HuH-7.5 (cell line): ENCODE data around the gene ANKRD11.
"Not testable (repeated sequence)": the region's sequence is repeated elsewhere in the genome, so short reads cannot be mapped to it uniquely, and the experiment has no call there.

Experiments
- DNase-seq: peaks from one replicate; pipeline ENCODE4 v3.0.0; 2011; ENCODE audit warnings: low spot score

ANKRD11 gene

DNA sequence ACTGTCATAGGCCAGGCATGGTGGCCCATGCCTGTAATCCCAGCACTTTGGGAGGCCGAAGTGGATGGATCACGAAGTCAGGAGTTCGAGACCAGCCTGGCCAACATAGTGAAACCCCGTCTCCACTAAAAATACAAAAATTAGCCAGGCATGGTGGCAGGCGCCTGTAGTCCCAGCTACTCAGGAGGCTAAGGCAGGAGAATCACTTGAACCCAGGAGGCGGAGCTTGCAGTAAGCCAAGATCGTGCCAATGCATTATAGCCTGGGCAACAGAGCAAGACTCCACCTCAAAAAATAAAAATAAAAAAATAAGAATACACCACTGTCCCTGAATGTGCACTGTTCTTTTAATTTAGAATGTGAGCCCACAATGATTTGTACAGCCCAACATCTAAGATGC is 61.8 kb downstream of the ANKRD11 start:
- DNase-seq = not testable (repeated sequence)

DNA sequence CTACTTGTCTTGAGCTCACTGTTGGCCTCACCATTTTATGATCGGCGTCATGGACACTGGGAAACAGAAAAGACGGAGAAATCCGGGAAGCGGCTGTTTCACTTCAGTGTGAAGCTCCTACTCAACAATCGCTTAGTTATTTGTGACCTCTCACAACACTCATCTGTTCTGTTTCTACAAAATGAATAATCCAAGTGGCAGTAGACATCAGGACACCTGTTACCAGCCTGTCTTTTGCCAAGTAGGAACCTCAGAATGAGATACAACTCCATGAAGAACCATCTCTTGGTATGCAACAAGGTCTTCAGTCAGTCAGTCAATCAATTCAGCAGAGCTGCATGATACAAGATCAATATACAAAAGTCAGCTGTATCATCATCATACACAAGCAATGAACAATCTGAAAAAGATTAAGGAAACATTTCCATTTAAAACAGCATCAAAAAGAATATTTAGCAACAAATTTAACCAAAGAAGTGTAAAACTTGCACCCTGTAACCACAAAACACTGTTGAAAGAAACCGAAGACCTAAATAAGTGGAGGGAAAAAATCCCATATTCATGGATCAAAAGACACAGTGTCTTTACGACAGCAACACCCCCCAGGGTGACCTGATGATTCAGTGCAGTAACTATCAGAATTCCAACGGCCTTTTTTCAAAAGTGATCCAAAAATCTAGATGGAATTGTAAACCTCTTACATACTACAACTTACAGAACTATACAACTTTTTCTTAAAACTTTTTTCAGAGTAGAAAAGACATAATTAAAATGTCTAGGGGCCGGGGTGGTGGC is 63.4 kb downstream of the ANKRD11 start:
- DNase-seq = no peak

DNA sequence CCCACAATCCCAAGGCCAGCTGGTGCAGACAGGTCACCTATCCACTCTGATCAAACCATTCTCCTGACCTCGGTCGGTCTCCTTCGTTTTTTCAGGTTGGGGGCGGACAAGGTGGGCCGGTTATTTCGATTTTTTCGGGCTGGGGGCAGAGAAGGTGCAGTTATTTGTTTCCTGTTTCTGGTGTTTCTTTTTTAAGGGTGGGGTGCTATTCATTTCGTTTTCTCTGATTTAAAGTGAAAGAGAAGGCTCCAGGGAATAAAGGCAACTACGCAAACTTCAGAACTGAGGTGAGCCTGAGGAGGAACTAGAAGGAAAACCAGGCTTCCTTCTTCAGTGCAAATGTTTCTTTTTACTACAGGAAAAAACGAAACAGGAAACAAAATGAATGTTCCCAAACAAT is 64.8 kb downstream of the ANKRD11 start:
- DNase-seq = no peak

DNA sequence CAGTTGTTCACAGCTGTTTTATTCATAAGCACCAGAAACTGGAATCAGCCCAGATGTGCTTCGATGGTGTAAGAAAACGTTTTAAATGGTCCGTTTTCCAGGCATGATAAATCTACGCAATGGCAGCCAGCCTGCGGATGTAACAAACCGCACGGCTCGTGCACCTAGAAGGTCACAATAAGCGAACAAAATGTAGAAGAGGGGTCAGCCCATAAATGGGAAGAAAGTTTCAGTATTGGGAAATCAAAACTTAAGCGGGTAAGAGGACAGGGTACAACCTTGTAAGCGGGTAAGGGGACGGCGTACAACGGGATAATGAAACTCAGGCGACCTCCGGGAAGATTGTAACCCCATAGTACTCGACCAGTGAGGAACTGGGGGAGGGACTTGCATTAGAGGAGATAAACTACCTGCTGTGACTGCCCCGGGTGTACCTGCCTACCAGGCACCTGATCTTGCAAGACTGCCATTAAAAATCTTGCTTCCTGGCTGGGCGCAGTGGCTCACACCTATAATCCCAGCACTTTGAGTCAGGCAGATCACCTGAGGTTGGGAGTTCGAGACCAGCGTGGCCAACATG is 66.6 kb downstream of the ANKRD11 start:
- DNase-seq = no peak

DNA sequence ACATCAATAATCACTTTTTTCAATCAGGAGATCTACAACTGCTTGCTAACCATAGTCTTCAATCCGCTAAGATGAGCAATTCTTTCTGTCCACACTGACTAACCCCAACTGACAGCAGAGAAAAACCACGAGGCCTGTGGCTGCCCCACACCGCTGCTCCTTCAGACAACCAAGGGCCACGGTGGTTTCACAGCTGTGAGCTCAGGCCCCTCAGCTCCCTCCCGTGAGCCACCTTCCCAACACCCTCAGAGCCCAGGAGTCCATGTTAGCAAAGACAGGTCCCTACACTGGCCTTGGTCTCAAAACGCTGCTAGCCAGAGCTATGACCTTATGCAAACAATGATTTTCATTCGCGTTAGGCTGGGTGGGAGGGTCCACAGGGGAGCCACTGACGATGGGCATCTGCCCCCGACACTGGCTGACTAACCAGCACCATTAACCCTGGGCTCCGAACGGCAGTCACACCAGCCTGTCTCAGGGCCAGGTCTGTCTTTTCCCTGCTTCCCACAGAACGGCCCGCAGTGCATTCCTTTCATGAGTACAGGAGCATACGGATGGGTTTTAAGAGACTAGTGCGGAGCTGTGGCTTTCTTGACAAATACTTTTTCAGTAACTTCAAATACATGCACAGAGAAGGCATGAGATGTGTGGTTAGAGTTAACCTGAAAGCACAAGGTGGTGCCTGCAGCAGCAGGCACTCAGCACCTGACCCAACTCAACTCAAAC is 67.3 kb downstream of the ANKRD11 start:
- DNase-seq = no peak

DNA sequence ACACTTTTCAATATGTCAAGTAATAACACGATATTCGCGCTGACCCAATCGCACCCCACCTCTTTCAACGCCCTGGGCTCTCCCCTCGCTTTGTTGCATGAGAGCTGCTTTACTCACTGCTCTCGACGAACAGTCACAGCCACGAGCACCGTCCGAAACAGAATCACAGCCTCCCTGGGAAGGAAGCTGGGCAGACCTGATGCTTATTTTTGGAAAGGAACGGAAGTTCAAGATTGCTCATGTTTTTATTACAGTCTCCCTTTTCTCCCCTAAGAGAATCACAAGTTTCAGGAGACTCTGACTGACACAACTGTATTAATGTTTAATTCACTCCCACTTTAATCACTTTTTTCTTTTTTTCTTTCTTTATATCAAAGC is 67.8 kb downstream of the ANKRD11 start:
- no peak for DNase-seq

DNA sequence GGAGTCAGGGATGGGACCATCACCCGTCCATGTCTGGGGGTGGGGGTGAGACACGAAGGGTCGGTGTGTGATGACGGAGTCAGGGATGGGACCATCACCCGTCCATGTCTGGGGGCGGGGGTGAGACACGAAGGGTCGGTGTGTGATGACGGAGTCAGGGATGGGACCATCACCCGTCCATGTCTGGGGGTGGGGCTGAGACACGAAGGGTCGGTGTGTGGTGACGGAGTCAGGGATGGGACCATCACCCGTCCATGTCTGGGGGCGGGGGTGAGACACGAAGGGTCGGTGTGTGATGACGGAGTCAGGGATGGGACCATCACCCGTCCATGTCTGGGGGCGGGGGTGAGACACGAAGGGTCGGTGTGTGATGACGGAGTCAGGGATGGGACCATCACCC is 69.1 kb downstream of the ANKRD11 start:
- DNase-seq = not testable (repeated sequence)

DNA sequence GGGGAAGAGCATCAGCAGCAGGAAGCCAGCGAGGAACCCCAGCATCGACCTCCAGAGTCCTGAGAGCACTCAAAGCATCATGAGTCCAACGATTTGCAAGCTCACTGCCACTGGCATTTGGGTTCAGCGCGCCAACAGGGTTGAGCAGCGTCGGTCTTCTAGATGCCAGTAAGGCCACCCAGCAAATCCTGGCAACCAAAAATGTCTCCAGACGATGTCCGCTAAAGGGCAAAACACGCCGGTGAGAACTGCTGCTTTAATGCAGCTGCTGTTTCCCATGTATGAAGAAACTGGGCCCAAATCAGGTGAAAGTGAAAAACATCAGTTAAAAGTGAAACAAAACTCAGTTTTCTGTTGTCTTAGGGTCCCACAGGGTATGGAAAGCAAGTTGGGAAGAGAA is 70.2 kb downstream of the ANKRD11 start:
- DNase-seq = no peak

DNA sequence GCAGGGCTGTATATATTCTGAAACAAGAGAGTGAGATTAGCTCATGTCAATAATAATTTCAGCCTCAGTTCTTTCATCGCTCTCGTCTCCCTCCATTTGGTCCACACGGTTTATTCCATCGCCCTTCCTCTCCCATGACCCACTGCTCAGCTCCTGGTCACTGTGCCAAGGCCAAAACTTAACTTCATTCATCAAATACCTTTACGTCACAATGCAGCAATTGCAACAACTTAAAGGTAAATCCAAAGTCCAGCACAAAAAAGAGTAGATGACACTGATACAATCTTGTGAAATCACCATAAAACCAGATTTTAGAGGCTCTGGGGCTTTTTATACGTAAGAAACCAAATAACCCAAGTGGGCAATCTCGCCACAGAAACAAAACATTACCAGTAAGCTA is 72.0 kb downstream of the ANKRD11 start:
- no peak for DNase-seq

DNA sequence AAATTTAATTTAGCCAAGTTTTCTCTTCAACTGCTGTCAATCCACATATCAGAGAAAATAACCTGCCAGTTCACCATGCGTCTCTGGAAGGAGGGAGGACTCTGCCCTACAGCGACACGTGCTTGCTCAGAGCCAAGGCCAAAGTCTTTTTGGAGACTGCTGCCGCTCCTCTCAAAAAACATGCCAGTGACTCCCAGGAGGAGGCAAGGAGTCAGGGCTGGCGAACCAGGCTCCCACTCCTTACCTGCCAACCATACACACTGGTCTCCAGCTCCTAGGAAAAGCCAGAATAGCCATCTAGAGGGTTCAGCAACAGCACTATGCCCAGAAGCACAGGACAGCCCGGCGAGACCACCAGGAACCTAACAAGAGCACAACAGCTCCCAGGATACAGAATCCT is 73.0 kb downstream of the ANKRD11 start:
- no peak for DNase-seq

DNA sequence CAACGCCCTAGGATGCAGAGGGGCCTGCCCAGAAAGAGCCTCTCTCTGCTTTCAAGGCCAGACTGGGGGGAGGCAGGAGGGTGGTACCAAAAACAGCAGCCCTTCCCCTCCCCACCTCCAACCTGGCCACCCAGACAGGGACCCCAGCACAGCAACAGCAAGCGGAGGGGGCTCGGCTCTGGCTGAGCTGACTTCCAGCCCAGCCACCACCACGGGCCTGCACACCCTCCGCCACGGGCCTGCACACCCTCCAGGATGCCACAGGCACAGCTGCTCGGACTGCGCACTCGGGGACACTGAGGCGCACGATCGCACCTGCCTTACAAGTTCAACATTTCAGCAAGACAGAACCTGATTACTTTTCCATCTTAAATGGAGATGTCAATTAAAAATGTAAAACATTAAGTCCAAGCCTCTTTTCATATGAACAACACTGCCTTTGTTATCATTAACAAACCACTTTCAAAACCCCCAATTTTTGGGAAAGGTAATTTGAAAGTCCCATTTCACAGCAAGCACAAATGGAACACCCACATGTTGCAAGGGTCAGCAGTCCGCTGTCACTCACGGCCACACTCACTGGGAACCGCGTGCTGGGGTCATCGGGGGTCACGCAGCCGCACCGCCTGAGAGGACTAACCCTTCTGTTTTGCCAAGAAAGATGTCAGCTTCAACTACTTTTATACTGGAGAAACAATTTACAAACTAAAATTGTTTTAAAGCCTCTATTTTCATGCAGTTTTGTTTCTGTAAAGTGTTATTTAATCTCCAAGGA is 76.4 kb downstream of the ANKRD11 start:
- DNase-seq = no peak

DNA sequence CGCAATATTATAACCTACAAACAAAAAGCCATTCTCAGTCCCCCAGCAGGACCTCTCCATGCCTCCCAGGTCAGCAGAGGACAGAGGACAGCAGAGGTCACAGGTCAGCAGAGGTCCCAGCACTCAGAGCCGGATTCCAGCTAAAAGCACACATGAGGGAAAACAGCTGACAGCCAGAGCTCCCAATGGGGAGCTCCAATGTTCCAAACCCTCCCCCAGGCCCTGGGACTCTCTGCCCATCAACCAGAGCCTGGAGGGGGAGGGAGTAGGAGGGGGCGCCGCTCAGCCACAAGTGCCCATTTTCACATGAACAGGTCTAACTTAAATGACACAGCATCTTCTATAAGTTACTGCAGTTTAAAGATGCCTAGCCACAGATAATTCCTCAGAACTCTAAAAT is 77.5 kb downstream of the ANKRD11 start:
- peak; percentile 90 for DNase-seq

DNA sequence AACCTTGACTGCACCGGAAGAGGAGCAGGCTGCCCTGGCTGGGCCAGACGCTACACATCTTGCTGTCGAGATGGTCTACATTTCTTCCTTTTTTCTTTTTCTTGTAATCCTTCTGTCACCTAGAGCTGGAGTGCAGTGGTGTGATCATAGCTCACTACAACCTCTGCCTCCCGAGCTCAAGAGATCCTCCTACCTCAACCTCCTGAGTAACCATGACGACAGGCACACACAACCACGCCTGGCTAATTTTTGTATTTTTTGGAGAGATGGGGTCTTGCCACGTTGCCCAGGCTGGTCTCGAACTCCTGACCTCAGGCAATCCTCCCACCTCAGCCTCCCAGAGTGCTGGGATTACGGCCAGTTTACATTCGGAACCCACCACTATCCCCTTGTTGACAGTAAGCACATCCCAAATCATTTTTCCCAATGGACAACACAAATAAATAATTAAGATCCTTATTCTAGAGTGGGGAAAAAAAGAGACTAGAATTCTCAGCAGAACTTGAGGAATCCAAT is 79.0 kb downstream of the ANKRD11 start:
- DNase-seq = no peak

DNA sequence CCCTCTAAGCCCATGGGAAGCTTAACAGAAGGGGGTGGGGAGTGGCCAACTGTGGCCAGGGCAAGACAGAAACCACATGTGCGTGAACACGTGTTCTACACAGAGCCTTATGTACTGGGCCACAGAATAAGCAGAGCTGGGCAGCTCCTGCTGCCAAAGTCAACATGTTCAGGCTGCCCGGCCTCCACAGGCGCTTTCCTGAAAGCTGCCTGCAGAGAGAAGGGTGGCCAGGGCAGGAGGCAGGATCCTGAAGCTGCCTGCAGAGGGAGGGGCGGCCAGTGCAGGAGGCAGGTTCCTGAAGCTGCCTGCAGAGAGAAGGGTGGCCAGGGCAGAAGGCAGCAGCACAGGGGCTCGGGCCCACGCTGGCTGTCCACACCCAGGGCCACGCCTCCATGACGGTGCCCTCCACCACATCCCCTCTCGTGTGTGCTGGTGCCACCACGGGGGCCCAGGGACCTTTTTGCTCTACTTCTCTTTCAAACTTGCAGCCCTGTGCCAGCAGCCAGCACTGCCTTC is 79.5 kb downstream of the ANKRD11 start:
- DNase-seq = no peak

DNA sequence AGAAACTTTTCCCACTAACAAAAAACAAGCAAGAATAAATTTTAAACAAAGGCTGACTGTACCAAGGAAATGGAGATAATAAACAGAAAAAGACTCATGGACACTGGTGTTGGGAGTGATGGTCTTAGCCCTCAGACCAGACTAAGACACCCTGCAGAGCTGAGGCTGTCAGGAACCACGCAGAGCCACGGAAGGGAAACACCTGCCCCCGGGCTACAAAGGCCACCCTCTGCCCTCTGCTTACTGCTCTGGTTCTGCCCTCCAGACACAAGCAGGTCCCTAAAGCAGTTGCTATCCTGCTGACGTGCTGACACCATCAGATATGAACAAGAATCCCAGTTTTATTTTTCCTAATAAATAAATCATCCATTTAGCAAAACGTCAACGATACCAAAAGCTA is 80.0 kb downstream of the ANKRD11 start:
- no peak for DNase-seq

DNA sequence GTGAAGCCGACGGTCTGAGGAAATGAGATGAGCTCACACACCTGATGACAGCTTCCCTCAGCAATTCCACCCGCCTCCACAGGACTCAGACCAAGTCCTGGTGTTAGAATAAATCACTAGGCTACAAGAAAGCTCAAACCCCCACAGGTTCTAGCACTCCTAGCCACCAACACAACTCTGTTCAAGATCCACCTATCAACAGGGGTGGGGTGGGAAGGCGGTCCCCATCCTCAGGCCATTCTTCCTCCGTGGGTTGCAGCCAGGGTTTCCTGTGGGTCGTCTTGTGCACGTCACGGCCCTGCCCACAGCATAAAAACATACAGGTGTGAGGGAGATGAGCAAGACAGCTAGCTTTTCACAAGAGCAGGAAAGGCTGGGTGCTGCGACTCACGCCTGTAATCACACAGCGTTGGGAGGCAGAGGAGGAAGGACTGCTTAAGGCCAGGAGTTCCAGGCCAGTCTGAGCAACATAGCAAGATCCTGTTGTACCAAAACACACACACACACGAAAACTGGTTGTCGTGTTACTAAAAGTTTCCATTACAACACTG is 81.1 kb downstream of the ANKRD11 start:
- DNase-seq = no peak

DNA sequence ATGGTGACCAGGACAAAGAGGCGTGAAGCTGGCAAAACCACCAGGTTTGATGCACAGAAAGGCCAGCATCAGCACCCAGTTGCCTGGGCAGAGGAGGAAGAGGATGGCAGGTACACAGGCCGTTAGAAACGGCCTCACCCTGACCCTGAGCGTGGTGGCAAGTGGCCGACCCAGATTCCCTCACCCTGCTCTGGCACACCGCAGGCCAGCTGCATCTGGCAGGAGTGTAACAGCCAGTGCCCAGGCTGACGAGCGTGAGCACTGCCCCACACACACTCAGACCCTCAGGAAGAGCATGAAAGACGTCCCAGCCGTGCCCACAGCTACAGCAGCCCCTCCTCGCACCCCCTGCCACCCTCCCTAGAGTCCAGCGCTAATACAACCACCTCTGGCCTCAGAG is 82.0 kb downstream of the ANKRD11 start:
- no peak for DNase-seq

DNA sequence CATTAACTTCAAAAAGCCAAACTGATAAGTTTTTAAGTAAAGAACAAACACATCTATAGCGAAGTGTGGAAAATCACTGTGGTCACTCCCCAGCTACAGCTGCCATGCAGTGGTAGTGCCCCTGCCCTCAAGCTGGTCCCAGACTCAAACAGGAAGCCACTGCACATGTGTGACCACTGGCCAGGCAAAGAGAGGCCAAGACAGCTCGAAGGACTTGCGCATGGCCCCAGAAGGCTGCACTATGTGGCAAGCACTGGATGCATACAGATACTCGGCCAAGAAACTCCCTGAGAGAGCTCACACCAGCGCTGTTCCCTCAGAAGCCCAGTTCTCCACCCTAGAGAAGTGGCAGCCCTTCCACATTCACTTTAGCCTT is 82.4 kb downstream of the ANKRD11 start:
- no peak for DNase-seq

DNA sequence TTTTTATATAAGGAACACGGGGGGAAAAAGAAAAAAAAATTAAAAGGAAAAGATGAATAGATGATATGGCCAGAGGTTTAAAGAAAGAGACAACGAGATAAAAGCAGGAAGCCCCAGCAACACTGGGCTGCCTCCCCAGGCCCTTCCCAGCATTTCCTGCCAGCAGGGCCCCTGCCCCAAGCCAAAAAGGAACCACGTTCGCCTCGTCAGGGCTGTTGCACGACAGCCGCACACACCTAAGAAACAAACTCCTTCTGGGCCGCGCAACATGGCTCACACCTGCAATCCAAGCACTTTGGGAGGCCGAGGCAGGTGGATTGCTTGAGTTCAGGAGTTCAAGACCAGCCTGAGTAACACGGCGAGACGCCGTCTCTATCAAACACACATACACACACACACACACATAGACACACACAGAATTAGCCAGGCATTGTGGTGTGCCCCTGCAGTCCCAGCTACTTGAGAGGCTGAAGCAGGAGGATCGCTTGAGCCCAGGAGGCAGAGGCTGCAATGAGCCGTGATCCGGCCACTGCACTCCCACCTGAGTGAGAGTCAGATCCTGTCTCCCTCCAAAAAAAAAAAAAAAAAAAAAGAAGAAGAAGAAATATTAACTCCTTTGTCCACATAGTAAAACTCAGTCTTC is 83.0 kb downstream of the ANKRD11 start:
- DNase-seq = no peak

DNA sequence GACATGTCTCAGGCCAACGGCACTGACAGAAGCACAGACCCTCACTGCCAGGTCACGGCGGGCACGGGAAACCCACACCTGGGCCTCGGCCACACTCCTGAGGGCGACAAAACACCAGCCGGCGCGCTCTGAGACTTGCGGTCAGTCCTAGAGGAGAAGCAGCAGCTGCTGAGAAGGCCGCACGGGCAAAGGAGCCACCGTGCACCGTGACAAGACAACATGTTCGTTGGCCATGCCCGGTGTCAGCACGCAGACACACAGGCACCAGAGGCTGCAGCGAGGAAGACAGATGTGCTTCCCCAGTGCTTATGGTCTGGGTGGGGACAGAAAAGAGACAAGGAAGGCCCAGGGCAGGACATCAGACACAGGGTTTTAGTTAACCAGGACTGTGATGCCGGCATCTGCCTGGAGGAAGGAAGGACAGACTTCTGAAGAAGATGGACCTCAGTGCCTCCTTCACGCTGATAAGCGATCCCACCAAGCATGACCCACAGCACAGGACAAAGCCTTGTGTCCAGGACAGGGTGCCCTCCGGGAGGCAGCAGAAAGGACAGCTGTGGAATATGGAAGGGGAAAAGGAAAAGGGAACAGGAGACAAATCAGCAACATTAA is 84.0 kb downstream of the ANKRD11 start:
- no peak for DNase-seq

DNA sequence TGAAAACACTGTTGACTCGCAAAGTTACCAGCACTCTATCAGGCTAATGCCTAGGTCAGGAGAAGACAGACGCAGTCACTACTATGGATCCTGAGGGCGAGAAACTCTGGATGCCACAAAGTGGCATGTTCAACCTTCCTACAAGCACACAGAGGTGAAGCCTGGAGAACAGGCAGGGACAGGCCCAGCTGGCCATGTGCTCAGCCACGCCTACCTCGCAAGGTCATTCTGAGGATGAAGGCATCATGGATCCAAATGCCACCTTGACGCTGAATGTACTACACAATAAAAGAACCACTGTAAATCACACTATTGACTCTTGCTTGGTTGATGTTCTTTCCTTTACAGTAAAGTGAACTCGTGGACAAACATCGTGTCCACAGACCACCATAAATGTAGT is 85.8 kb downstream of the ANKRD11 start:
- no peak for DNase-seq
